ENCODE data around the gene GALE.

GRCh38 chr1:23772049-23772853 is 28.3 kb downstream of the GALE start:
- no peak for TF ChIP-seq POLR2AphosphoS5 (IDR thresholded peaks at IDR 0.05; ENCODE audit: borderline replicate concordance, low read depth, low read length)
- no peak for TF ChIP-seq EZH2 (IDR thresholded peaks at IDR 0.05)
- peak; percentile 48 for TF ChIP-seq FOXP2 (optimal IDR thresholded peaks at IDR 0.05; ENCODE audit: control extremely low read depth, extremely low read length, insufficient read depth)

Measured in SK-N-MC (cell line).